Measurements from ENCODE around the gene NPHP4.

DNA sequence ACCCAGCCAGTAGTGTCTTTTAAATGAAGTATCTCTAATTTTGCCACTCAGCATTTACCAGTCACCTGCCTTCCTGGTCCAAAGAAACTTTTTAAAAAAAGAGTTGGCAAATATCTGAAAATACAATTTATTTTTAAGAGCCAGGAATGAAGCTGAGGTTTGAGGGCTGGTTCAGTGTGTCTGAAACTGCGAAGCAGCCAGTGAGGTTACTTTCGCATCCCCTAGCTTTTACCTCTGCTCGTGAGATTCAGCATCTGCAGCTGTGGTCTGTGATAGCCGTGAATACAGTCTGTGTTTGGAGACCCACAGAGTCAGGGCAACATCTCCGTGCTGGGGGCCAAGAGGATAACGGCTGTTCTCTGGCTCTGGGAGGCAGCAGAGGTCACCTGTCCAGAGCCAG, 32.2 kb upstream of the NPHP4 start:
- TF ChIP-seq, protein P1, sequence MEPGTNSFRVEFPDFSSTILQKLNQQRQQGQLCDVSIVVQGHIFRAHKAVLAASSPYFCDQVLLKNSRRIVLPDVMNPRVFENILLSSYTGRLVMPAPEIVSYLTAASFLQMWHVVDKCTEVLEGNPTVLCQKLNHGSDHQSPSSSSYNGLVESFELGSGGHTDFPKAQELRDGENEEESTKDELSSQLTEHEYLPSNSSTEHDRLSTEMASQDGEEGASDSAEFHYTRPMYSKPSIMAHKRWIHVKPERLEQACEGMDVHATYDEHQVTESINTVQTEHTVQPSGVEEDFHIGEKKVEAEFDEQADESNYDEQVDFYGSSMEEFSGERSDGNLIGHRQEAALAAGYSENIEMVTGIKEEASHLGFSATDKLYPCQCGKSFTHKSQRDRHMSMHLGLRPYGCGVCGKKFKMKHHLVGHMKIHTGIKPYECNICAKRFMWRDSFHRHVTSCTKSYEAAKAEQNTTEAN (CRISPR knock-in tag; IDR thresholded peaks at IDR 0.05) = no peak
- TF ChIP-seq, protein P2, sequence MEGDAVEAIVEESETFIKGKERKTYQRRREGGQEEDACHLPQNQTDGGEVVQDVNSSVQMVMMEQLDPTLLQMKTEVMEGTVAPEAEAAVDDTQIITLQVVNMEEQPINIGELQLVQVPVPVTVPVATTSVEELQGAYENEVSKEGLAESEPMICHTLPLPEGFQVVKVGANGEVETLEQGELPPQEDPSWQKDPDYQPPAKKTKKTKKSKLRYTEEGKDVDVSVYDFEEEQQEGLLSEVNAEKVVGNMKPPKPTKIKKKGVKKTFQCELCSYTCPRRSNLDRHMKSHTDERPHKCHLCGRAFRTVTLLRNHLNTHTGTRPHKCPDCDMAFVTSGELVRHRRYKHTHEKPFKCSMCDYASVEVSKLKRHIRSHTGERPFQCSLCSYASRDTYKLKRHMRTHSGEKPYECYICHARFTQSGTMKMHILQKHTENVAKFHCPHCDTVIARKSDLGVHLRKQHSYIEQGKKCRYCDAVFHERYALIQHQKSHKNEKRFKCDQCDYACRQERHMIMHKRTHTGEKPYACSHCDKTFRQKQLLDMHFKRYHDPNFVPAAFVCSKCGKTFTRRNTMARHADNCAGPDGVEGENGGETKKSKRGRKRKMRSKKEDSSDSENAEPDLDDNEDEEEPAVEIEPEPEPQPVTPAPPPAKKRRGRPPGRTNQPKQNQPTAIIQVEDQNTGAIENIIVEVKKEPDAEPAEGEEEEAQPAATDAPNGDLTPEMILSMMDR (IDR thresholded peaks at IDR 0.05) = no peak
- TF ChIP-seq ESRRA (CRISPR knock-in tag; IDR thresholded peaks at IDR 0.05; ENCODE audit: borderline replicate concordance) (no peak), ELF4 (CRISPR knock-in tag; IDR thresholded peaks at IDR 0.05; ENCODE audit: low read depth) (no peak), ATF1 (CRISPR knock-in tag; IDR thresholded peaks at IDR 0.05) (no peak), CREB1 (CRISPR knock-in tag; IDR thresholded peaks at IDR 0.05) (no peak), NR2C2 (CRISPR knock-in tag; IDR thresholded peaks at IDR 0.05) (no peak)
- TF ChIP-seq, protein P3, sequence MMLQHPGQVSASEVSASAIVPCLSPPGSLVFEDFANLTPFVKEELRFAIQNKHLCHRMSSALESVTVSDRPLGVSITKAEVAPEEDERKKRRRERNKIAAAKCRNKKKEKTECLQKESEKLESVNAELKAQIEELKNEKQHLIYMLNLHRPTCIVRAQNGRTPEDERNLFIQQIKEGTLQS (CRISPR knock-in tag; conservative IDR thresholded peaks at IDR 0.05) = no peak
